ENCODE results near the gene SLC25A25.
"Not testable (repeated sequence)": the region's sequence is repeated elsewhere in the genome, so short reads cannot be mapped to it uniquely, and the experiment has no call there.

SLC25A25 gene

DNA sequence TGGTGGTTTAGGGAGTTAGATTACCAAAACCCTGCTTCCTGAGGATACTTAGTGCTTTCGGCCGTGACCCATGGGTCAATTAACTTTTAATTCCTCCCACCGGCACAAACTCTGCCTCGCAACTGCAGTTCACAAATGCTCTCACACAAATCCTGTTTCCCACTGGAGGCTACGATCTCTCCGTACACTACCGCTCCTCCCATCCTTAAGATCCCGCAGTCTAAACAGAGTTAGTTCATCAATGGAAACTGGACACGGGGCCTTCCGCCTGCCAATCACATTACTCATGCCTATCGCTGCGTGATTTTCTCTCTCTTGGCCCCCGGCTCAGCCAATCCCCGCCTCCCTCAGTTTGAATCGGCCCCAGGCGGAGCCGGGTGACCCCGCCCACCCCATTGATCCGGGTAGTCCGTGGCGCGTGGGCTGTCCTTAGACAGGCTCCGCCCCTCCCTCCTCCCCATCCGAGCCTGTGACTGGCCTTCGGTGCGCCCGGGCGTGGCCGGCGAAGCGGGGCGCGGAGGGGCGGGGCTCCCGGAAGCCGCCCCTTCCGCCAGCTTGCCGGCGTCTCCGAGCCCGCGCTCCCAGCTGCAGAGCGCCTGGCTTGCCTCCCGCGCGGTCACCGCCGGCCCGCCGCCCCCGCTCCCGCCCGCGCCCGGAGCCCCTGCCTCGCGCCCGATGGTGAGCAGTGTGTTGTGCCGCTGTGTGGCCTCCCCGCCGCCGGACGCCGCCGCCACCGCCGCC is at the start of gene SLC25A25:
TSS of gene SLC25A25 (plus strand) at position 588 of the 741 bp plus-strand sequence. CDS start at position 676, 88 bp downstream.
- peak; percentile 100 for DNase-seq

GRCh38 chr9:128020692-128021091 is 47.3 kb upstream of the SLC25A25 start:
- no peak for DNase-seq

DNA sequence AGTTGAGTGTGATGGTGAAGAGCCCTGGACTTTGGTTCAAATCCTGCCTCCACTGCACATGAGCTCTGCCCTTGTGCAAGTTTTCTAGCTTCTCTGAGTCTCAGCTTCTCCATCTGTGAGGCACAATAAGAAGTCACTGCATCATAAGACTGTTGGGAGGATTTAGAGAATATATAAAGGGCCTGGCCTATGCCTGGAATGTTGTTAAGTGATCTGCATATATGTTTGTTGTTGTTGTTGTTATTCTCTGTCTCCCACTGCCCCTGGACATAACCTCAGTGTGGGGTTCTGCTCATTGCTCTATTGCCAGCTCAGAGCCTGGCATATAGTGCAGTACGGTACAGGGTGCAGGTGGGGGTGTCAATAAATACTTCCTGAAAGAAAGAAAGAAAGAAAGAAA is 46.9 kb upstream of the SLC25A25 start:
- no peak for DNase-seq

- no peak for DNase-seq
These were observed 45.1 kb upstream of the SLC25A25 start for GRCh38 chr9:128022886-128023285.

GRCh38 chr9:128023671-128024070 is 44.4 kb upstream of the SLC25A25 start:
- not testable (repeated sequence) for DNase-seq

DNA sequence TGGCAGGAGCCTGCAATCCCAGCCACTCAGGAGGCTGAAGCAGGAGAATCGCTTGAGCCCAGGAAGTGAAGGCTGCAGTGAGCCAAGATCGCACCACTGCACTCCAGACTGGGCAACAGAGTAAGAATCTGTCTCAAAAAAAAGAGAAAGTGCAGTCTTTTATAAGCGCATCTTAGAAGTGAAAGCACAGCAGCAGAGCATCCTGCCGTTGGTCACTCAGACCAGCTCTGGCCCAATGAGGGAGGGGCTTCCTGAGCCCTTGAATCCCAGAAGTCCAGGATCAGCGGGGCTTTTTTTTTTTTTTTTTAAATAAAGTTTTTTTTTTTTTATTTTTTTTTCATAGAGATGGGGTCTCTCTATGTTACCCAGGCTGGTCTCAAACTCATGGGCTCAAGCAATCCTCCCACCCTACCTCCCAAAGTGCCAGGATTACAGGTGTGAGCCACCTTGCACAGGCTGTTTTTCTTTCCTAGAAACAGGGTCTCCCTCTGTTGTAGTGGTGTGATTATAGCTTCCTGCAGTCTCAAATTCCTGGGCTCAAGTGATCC is 43.2 kb upstream of the SLC25A25 start:
- DNase-seq: no peak

GRCh38 chr9:128025736-128026135 is 42.3 kb upstream of the SLC25A25 start:
- no peak for DNase-seq

- DNase-seq: peak; percentile 75
These were observed 41.7 kb upstream of the SLC25A25 start for GRCh38 chr9:128026255-128026772.

- peak; percentile 35 for DNase-seq
These were observed 41.1 kb upstream of the SLC25A25 start for GRCh38 chr9:128026773-128027541.

GRCh38 chr9:128027705-128028104 is 40.3 kb upstream of the SLC25A25 start:
- DNase-seq: no peak

DNA sequence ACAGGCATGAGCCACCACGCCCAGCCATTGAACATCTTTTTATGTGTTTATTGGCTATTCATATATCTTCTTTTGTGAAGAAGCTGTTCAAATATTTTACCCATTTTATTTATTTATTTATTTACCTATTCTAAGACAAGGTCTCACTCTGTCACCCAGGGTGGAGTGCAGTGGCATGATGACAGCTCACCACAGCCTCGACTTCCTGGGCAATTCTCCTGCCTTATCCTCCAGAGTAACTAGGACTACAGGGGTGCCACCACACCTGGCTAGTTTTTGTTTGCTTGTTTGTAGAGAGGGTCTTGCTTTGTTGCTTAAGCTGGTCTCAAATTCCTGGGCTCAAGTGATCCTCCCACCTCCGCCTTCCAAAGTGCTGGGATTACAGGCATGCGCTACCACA is 34.4 kb upstream of the SLC25A25 start:
- no peak for DNase-seq

DNA sequence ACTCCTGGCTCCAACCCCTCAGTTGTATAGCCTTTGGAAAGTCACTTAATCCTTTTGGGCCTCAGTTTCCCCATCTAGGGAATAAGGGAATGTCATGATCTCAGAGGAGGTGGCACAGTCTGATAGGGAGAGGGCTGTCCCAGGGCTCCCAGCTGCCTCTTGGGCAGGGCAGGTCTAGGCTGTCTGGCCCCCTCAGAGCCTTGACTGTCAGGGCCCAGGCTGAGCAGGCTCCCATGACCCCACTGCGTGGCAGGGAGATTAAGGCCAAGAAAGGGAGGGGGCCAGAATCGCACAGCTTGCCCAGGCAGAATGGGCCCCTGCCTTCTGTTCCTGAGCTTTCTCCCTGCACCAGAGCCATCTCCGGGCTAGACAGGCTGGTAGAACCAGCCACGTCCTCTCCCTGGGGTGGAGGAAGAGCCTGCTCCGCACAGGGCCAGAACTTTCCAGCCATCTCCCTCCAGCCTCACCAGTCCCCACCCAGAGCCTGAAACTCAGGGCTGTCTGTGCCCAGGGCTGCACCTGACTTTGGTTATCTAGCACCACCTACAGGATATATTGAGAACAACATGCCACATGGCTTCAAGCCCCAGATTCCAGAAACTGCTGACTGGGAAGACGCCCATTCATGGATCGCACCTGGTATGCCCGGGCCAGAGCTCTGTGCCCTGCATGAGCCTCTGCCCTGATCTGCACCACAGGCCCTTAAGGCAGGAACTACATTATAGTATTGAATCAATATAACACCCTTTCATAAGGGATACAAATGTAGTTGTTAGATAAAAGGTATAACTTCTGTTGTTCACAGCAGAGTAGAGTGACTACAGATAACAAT is 33.0 kb upstream of the SLC25A25 start:
- DNase-seq: peak; percentile 56

GRCh38 chr9:128036522-128036921 is 31.5 kb upstream of the SLC25A25 start:
- not testable (repeated sequence) for DNase-seq

DNA sequence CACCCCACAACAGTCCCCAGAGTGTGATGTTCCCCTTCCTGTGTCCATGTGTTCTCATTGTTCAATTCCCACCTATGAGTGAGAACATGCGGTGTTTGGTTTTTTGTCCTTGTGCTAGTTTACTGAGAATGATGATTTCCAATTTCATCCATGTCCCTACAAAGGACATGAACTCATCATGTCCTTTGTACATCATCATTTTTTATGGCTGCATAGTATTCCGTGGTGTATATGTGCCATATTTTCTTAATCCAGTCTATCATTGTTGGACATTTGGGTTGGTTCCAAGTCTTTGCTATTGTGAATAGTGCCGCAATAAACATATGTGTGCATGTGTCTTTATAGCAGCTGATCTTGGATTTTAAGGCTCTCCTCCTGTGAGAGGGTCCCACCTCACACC is 27.2 kb upstream of the SLC25A25 start:
- not testable (repeated sequence) for DNase-seq

DNA sequence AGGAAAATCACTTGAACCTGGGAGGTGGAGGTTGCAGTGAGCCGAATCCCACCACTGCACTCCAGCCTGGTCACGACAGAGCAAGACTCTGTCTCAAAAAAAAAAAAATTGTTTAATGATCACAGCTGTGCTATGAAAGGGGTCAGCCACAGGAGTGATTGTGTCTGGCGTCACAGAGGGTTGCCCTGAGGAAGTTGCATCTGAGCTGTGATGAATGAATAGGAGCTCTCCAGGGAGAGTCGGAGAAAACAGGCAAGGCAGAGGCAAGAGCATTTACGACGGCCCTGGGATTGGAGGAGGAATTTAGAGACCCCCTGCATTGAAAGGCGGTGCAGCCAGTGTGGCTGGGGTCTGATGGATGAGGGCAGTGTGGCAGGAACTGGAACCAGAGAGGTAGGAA is 26.0 kb upstream of the SLC25A25 start:
- no peak for DNase-seq

DNA sequence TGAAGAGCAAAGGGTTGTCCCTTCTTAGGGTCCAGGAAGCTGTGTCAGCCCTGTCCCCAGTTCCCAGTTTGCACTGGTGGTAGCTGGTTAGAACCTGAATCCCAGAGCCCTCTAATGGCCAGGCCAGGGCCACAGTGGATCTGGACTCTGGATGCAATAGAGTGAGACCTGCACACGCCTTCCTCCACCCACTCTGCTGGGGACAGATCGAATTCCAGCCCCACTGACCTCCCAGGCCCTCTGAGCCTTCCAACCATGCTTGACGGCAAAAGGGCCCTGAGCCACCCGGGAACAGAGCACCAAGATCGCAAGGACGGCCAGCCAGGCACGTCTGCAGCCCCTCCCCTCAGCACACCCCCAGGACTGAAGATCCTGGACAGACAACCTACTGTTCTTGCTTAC is 24.6 kb upstream of the SLC25A25 start:
- DNase-seq: no peak

GRCh38 chr9:128045409-128045808 is 22.6 kb upstream of the SLC25A25 start:
- DNase-seq: not testable (repeated sequence)

- DNase-seq: no peak
These were observed 22.2 kb upstream of the SLC25A25 start for GRCh38 chr9:128045831-128046230.

- no peak for DNase-seq
These were observed 20.8 kb upstream of the SLC25A25 start for GRCh38 chr9:128047231-128047630.

GRCh38 chr9:128048663-128049062 is 19.4 kb upstream of the SLC25A25 start:
- DNase-seq: no peak

DNA sequence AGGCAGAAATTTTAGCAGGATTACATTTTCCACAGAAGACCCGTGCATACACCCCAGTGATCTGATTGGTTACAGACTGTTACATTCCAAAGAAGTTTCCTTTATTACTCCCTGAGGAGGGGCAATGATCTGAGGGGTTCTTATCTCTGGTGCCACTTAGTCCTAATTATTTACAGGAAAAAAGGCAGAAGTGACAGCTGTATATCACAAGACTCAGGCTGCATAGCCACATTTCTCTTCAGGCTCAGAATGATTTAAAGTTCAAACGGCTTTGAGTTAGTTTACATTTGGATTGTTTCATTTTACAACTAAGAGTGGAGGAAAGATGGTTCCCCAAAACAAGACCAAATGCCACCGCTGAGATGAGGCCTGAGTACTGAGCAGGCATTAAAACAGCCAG is 18.2 kb upstream of the SLC25A25 start:
- no peak for DNase-seq

GRCh38 chr9:128051932-128052709 is 15.9 kb upstream of the SLC25A25 start:
- DNase-seq: no peak
